SK-N-MC (cell line): ENCODE measurements around the gene CNOT8.

ENCODE experiments used
- DNase-seq: peaks from one replicate; pipeline ENCODE4 v3.0.0-alpha.2; 2011; ENCODE audit warnings: low read depth, low spot score
- H3K27ac ChIP-seq: fragments of 200-600 bp; sonication (generic); 2 replicates; pipeline ENCODE4 v1.5.1; 2016; ENCODE audit warnings: mixed run types
- H3K36me3 ChIP-seq: fragments of 200-600 bp; sonication (generic); 2 replicates; pipeline ENCODE4 v1.6.1; 2017; ENCODE audit warnings: antibody characterized with exemption, low read length, mixed read lengths; ENCODE audit not compliant: insufficient read depth
- H3K4me3 ChIP-seq: fragments of 200-600 bp; sonication (generic); 2 replicates; pipeline ENCODE4 v1.5.1; 2016
- H3K9ac ChIP-seq: fragments of 200-600 bp; sonication (generic); 2 replicates; pipeline ENCODE4 v1.8.0; 2017; ENCODE audit warnings: mixed run types, mixed read lengths; ENCODE audit not compliant: insufficient read length
- H3K9me3 ChIP-seq: fragments of 200-600 bp; sonication (generic); 2 replicates; pipeline ENCODE4 v1.6.1; 2017; ENCODE audit warnings: low read depth, mild to moderate bottlenecking, antibody characterized with exemption, low read length, moderate library complexity, mixed read lengths
- EZH2 ChIP-seq: fragments of 200-600 bp; sonication (generic); IDR thresholded peaks from one replicate; pipeline ENCODE4 v1.6.1; 2017; ENCODE audit warnings: antibody characterized with exemption
- FOXP2 ChIP-seq: optimal IDR thresholded peaks from 2 replicates; pipeline ENCODE3; 2011; ENCODE audit warnings: mild to moderate bottlenecking, moderate library complexity; ENCODE audit not compliant: insufficient read depth; ENCODE audit errors: extremely low read length, control extremely low read depth
- POLR2AphosphoS5 ChIP-seq: IDR thresholded peaks from 2 replicates; pipeline ENCODE4 v1.6.1; 2012; ENCODE audit warnings: mild to moderate bottlenecking, low read depth, low read length, borderline replicate concordance

CNOT8 gene

DNA sequence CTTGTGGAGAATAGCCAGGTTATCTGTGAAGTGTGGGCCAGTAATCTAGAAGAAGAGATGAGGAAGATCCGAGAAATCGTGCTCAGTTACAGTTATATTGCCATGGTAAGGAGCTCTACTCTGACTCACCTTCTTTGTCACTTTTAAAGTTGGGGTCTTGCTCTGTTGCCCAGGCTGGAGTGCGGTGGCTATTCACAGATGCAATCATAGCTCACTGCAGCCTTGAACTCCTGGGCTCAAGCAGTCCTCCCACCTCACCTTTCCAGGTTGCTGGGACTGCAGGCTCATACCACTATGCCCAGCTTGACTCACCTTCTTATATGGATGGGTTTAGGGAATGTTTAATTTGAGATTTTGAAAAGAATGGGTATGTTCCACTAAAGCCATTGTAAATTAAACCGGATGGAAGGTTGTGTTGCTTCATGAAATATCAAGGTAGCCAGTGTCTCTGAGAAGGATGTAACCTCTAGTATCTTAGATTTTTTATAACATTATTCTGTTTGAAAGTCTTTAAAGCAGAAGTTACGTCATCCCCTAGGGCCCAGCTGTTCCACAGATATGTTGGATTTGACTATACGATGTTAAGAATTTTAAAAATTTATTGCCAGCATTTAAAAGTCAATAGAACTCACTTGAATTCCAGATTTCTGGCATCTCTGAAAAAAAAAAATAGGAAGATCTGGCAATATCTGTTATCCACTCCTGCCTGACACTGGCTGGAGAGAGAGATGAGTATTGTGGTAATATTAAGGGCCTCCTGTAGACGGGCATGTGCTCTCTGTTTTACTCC, 5.1 kb downstream of the CNOT8 start:
- Histone ChIP-seq H3K9ac (no peak overlapping the region), H3K4me3 (no peak overlapping the region), H3K27ac (0 out of 2 replicates have a peak overlapping the region, but pooled peaks have one; percentile 25), H3K36me3 (peaks cover 59% of the 10 kb centered on the region), H3K9me3 (no peaks in the 10 kb centered on the region)
- no peak for DNase-seq
- TF ChIP-seq EZH2, result no peak
- no peak for TF ChIP-seq FOXP2
- no peak for TF ChIP-seq POLR2AphosphoS5

DNA sequence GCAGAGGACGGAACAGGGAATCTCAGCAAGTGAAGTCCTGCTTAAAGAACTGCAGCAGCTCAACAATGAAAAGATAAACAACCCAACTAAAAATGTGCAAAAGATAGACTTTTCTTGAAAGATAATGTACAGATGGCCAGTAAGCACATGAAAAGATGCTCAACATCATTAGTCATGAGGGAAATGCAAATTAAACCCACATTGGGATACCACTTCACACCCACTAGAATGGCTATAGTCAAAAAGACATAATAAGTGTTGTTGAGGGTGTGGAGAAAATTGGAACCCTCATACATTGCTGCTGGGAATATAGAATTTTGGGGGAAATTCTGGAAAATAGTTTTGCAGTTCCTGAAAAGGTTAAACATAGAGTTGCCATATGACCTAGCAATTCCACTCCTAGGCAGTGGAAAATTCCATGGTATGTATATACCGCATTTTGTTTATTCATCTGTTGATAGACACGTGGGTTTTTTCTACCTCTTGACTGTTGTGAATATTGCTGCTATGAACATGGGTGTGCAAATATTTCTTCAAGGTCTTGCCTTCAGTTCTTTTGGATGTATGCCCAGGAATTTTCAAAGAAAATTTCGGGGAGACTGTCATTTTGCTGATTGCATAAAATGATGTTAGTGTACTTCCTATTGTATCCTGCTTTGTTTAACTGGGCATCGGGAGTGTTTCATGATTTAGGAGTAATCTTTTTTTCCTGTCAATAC, 7.2 kb downstream of the CNOT8 start:
- no peak overlapping the region for H3K4me3 ChIP-seq
- H3K36me3 ChIP-seq, result peaks cover 71% of the 10 kb centered on the region
- TF ChIP-seq EZH2 (no peak), POLR2AphosphoS5 (no peak), FOXP2 (no peak)
- no peak overlapping the region for H3K9ac ChIP-seq
- H3K27ac ChIP-seq, result 0 out of 2 replicates have a peak overlapping the region, but pooled peaks have one; percentile 3
- H3K9me3 ChIP-seq, result no peaks in the 10 kb centered on the region
- no peak for DNase-seq

DNA sequence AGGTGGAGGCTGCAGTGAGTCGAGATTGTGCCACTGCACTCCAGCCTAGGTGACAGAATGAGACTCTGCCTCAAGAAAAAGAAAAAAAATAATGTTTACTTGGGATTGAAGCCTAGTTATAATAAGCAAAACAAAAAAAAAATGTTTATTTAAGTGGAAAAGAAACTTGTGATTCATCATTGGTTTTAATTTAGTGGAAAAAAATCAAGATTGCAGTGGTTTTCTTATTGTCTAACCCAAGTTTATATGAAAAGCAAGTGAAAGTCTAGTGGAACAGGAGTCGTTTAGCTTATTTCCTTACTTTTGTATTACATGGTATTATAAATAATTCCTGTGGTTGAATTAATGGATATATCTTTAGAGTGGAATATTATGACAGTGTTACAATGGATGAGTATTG, 8.4 kb downstream of the CNOT8 start:
- peak overlapping the region; percentile 42; the same call in 1 of the 2 replicates for H3K27ac ChIP-seq
- TF ChIP-seq EZH2 (no peak), FOXP2 (no peak), POLR2AphosphoS5 (no peak)
- H3K9ac ChIP-seq, result no peak overlapping the region
- peaks cover 77% of the 10 kb centered on the region for H3K36me3 ChIP-seq
- no peak overlapping the region for H3K4me3 ChIP-seq
- DNase-seq, result no peak
- H3K9me3 ChIP-seq, result no peaks in the 10 kb centered on the region

DNA sequence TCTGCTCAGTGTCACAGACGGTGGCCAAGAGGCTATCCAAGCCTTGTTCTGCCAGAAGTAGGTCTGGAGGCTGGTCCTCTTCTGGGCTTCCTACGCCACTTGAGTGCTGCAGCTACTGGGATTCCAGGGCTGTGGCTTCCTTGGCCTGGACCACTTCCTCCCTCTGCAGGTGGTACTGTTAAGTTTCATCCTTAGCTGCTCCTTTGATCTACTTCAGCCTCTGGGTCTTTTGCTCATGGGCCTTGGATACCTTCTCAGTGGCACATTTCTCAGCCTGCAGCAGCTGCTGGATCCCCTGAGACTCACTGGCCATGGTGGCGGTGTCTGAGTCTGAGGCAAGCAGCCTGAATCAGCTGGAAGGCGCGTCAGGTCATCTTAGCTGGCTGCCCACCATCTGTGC, 10.3 kb downstream of the CNOT8 start:
- no peak for TF ChIP-seq FOXP2
- TF ChIP-seq EZH2, result no peak
- no peak for TF ChIP-seq POLR2AphosphoS5
- no peak overlapping the region for H3K27ac ChIP-seq
- H3K36me3 ChIP-seq, result peaks cover 78% of the 10 kb centered on the region
- H3K4me3 ChIP-seq, result no peak overlapping the region
- no peak for DNase-seq
- no peaks in the 10 kb centered on the region for H3K9me3 ChIP-seq
- H3K9ac ChIP-seq, result no peak overlapping the region

DNA sequence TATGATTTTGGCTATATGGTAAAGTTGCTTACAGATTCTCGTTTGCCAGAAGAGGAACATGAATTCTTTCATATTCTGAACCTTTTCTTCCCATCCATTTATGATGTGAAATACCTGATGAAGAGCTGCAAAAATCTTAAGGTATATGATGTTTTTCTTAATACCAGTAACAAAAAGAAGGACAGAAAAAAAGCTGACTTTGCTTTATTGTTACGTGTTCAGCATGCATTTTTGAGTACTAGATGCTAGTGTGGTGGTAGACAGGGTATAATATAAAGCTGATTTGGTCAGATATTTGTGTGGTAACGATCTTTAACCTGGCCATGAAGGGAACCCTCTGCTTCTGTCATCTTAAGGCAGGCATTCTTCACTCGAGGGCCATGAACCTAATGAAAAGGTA, 13.3 kb downstream of the CNOT8 start:
- H3K9ac ChIP-seq, result no peak overlapping the region
- no peaks in the 10 kb centered on the region for H3K9me3 ChIP-seq
- DNase-seq, result no peak
- no peak overlapping the region for H3K27ac ChIP-seq
- no peak for TF ChIP-seq FOXP2
- no peak for TF ChIP-seq POLR2AphosphoS5
- no peak for TF ChIP-seq EZH2
- peaks cover 79% of the 10 kb centered on the region for H3K36me3 ChIP-seq
- no peak overlapping the region for H3K4me3 ChIP-seq

DNA sequence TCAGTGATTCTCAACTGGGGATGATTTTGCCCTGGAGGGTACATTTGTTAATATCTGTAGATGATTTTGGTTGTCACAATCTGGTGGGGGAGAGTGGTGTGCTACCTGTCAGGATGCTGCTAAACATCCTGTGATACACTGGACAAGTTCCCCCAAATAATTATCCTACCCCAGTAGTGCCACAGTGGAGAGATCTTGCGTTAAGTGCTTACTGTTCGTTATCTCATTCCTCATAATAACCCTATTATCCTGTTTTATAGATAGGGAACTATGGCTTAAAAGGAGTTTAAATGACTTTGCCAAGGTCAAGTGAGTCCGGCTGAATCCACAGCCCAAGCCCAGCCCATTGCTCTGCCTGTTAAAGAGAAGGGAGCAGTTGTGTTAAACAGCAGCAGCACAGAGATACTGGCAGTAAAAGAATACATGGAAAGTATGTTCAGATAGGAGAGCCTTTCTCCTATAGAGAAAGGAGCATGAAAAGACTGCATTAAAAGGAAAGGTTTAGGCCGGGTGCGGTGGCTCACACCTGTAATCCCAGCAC, 15.4 kb downstream of the CNOT8 start:
- peaks cover under 1% of the 10 kb centered on the region; the same call in 1 of the 2 replicates for H3K9me3 ChIP-seq
- DNase-seq, result no peak
- no peak overlapping the region for H3K4me3 ChIP-seq
- TF ChIP-seq EZH2 (no peak), POLR2AphosphoS5 (no peak), FOXP2 (no peak)
- H3K9ac ChIP-seq, result no peak overlapping the region
- peaks cover 77% of the 10 kb centered on the region for H3K36me3 ChIP-seq
- H3K27ac ChIP-seq, result no peak overlapping the region

DNA sequence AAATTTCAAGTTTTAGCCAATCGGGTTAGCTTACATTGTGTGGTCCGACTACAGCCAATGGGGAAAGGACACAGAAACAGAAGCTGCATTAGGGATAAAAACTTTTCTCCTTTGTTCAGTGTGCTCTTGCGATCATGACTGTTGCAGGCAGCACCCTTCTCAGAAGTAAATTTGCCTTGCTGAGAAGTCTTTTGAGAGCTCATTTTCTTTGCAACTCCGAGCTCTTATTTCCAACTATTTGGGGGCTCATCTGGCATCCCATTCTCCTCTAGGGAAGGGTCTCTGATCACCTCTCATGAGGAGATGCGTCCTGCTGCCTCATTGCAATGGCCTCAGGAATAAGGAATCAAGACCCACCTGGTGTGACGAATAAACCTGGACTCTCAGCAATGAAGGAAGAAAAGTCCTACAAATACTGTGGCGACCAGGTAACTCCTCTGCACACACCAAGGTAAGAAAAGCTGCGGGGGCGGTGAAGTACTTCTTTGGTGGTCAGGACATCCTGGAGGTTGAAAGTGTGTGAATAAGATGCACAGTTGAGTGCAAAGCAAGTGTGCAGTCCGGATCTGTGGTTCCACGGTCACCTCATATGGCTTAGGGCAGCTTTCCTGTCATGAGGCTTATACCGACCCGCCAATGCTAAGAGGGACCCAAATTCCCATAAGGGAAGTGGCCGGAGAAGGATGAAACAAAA, 20.4 kb downstream of the CNOT8 start:
- H3K4me3 ChIP-seq, result no peak overlapping the region
- TF ChIP-seq EZH2 (no peak), POLR2AphosphoS5 (no peak), FOXP2 (no peak)
- H3K27ac ChIP-seq, result no peak overlapping the region
- peaks cover 55% of the 10 kb centered on the region for H3K36me3 ChIP-seq
- H3K9me3 ChIP-seq, result peaks cover 7% of the 10 kb centered on the region; the same call in 1 of the 2 replicates
- no peak overlapping the region for H3K9ac ChIP-seq
- no peak for DNase-seq

DNA sequence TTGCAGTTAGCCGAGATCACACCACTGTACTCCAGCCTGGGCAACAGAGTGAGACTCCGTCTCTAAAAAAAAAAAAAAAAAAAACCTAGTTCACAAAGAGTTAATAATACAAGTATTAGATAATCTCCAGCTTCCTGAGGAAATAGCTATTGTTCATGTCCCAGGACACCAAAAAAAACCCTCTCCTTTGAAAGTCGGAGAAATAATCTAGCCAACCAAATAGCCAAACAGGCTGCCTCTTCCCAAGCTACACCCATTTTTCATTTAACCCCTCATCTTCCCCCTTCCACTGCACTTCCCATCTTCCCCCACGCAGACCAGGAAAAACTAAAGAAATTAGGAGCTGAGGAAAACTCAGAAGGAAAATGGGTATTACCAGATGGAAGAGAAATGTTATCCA, 23.6 kb downstream of the CNOT8 start:
- Histone ChIP-seq H3K4me3 (no peak overlapping the region), H3K27ac (no peak overlapping the region), H3K9me3 (peaks cover 25% of the 10 kb centered on the region), H3K36me3 (peaks cover 51% of the 10 kb centered on the region), H3K9ac (no peak overlapping the region)
- TF ChIP-seq EZH2, result no peak
- no peak for TF ChIP-seq FOXP2
- no peak for TF ChIP-seq POLR2AphosphoS5
- DNase-seq, result no peak
